ENCODE results near the gene GBP2.

Gene GBP2

DNA sequence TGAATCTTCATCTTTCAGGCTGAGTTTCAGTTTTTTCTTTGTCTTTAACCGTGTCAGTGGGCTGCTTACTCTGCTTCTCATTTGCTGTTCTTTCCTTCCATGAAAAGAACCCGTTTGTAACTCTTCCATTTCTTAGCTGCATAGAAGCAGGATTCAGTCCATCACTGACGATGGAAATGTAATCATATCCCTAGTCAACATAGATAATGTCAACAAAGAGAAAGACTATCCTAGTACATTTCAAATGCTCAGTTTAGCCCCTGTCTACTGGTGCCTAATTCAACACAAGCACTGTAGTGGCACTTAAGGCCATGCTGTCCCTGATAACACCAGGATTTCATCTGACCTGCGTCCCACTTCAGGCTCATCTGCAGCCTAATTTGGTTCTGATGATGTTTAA, 61.3 kb downstream of the GBP2 start:
- FAIRE-seq = no peak

DNA sequence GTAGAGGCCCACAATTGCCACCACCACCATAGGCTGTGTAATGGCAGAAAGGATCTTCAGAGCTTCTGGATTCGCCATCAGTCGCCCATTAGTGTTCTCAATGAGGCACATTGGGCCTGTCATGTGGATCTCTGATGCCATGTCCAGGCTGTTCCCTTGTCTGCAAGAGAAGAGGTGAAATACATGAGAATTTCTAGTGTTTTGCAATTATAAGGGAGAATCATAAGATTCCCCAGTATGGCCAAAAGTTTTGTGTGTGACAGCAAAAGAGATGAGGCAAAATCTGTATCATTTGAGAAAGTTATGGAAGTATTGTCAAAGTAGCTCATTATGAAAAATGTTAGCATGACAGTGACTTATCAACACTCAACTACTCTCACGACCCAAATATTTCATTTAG, 62.8 kb downstream of the GBP2 start:
- FAIRE-seq = no peak

DNA sequence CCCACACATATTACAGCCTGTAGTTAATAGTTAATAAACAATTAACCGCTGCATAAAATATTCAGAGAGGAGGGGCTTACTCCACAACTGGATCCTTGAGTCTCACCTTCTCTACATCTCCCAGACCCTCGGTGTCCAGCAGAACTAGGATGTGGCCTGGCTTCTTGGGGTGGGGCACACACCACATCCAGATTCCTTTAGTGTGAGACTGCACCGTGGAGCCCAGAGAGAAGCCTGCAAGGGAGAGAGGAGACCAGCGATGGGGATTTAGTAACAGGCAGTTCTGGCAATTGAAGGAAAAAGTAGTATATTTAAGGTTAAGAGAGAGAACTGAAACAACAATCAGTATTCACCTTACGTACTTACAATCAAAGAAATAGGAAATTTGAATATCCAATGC, 65.8 kb downstream of the GBP2 start:
- no peak for FAIRE-seq

Measured in endometrium (tissue), 2 donors.